Measurements from ENCODE around the gene PRR3. TPM values are rescaled to one million over a fixed set of nuclear protein-coding genes. Genes with fewer than 3 reads are reported as not detected.
A peak's percentile ranks its signal among the peaks of the same experiment; 100 is the strongest.

The PRR3 gene
- total and polyA plus RNA-seq, 9 of the 15 experiments (the other 6 are each of a cell fraction or from before 2014, with no cell fraction given), result 23.5 to 59.6 (median 28.8) TPM

- TF ChIP-seq ZNF407 (IDR thresholded peaks at IDR 0.05; ENCODE audit: low read depth), result peak; percentile 39; the same call in 1 of the 2 replicates
- no peak for TF ChIP-seq HDAC3 (IDR thresholded peaks at IDR 0.05; ENCODE audit: borderline replicate concordance, partially characterized antibody)
- TF ChIP-seq AFF1 (IDR thresholded peaks at IDR 0.05; ENCODE audit: low read depth in 1 of 2, partially characterized antibody in 2 of 2), result peak in 1 of 2 experiments; percentile 16
- TF ChIP-seq ZNF212 (CRISPR knock-in tag; IDR thresholded peaks at IDR 0.05), result no peak
- TF ChIP-seq TAL1 (IDR thresholded peaks at IDR 0.05), result no peak
- TF ChIP-seq ESRRA (IDR thresholded peaks at IDR 0.05; ENCODE audit: borderline replicate concordance, low read depth), result no peak
- no peak for TF ChIP-seq KDM4B (IDR thresholded peaks at IDR 0.05; ENCODE audit: borderline replicate concordance in 2 of 2, low read depth in 1 of 2)
- no peak for TF ChIP-seq PTRF (tag; IDR thresholded peaks at IDR 0.05)
Observed at GRCh38 chr6:30571762-30572082, 14.6 kb downstream of the PRR3 start (continued).
